ENCODE results near the gene POC1B. TPM values are rescaled to one million over a fixed set of nuclear protein-coding genes. Genes with fewer than 3 reads are reported as not detected.

The POC1B gene
- total RNA-seq, 2 donors from 2014 or later = 11.9 to 30.7 TPM

- no peak for TF ChIP-seq CTCF (IDR thresholded peaks at IDR 0.05)
- Histone ChIP-seq H3K9me3 (no peaks in the 10 kb centered on the region), H3K27ac (no peak overlapping the region), H3K4me1 (ENCODE audit: control insufficient read depth in 1 of 2, low read depth in 2 of 2) (peaks cover 27 to 29% of the 10 kb centered on the region in 2 donors), H3K36me3 (no peaks in the 10 kb centered on the region), H3K27me3 (replicated peaks; ENCODE audit: insufficient read depth) (no peaks in the 10 kb centered on the region), H3K4me3 (no peak overlapping the region)
- ATAC-seq (ENCODE audit: insufficient number of reproducible peaks, low FRiP score, low read depth) (no peak), DNase-seq (ENCODE audit: low spot score) (no peak)
Measured at GRCh38 chr12:89448526-89448925, 77.3 kb downstream of the POC1B start.

DNA sequence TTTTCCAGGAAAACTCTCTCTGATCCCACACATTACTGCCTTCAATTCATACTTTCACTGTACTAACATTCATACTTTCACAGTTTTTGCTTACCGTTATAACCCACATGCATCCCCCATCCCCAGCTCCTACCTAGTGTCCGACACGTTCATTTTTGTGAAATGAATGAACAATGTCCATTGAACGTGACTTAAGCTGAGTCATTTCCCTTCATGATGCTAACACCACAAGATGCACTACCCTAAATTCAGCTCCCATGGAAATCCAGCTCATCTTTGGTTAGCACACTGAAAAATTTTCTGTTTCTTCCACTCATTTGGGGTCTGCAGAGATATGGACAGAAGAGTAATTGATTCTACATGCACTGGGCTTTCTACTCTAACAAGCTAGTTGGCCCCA lies 85.9 kb downstream of the POC1B start:
- Histone ChIP-seq H3K9me3 (no peaks in the 10 kb centered on the region), H3K36me3 (no peaks in the 10 kb centered on the region), H3K4me1 (ENCODE audit: control insufficient read depth in 1 of 2, low read depth in 2 of 2) (no peaks in the 10 kb centered on the region), H3K4me3 (no peak overlapping the region), H3K27ac (no peak overlapping the region), H3K27me3 (replicated peaks; ENCODE audit: insufficient read depth) (no peaks in the 10 kb centered on the region)
- no peak for TF ChIP-seq CTCF (IDR thresholded peaks at IDR 0.05)
- ATAC-seq (ENCODE audit: insufficient number of reproducible peaks, low FRiP score, low read depth) (no peak), DNase-seq (ENCODE audit: low spot score) (no peak)

DNA sequence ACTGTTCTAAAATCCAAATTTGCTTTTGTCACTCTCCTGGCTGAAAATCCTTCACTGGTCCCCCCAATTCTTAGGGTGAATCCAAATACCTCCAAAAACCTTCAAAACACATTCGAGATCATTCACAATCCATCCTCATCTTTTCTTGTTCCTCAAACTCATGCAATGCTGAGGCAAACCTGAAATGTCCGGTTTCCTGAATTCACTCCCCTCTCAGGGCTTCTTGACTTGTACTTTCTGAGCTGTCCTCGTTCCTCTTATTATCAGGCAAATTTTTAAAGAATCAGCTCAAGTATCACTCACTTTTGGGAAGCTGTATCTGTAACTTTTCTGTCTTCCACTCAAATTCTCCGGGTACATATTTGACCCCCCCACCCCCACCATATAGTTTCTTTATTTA lies 88.6 kb downstream of the POC1B start:
- Histone ChIP-seq H3K9me3 (no peaks in the 10 kb centered on the region), H3K36me3 (no peaks in the 10 kb centered on the region), H3K4me1 (ENCODE audit: control insufficient read depth in 1 of 2, low read depth in 2 of 2) (no peaks in the 10 kb centered on the region), H3K27ac (no peak overlapping the region), H3K4me3 (no peak overlapping the region), H3K27me3 (replicated peaks; ENCODE audit: insufficient read depth) (no peaks in the 10 kb centered on the region)
- TF ChIP-seq CTCF (IDR thresholded peaks at IDR 0.05) = no peak
- no peak for ATAC-seq (ENCODE audit: insufficient number of reproducible peaks, low FRiP score, low read depth)
- no peak for DNase-seq (ENCODE audit: low spot score)

DNA sequence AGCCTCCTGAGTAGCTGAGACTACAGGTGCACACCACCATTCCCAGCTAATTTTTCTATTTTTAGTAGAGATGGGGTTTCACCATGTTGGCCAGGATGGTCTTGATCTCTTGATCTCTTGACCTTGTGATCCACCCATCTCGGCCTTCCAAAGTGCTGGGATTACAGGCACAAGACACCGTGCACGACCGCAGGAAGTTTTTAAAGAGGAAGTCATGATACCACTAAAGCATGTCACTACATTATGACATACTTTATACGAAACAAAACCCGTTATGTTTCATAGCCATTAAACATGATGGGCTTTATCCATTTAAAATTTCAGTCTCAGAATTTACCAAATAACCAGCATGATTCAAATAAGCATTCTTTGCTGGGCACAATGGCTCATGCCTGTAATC lies 89.8 kb downstream of the POC1B start:
- ATAC-seq (ENCODE audit: insufficient number of reproducible peaks, low FRiP score, low read depth) (no peak), DNase-seq (ENCODE audit: low spot score) (no peak)
- H3K4me3 ChIP-seq = no peak overlapping the region
- H3K27me3 ChIP-seq (replicated peaks; ENCODE audit: insufficient read depth) = no peaks in the 10 kb centered on the region
- no peak for TF ChIP-seq CTCF (IDR thresholded peaks at IDR 0.05)
- H3K4me1 ChIP-seq (ENCODE audit: control insufficient read depth in 1 of 2, low read depth in 2 of 2) = peaks cover 0 to 4% of the 10 kb centered on the region in 2 donors
- no peak overlapping the region for H3K27ac ChIP-seq
- H3K36me3 ChIP-seq = no peaks in the 10 kb centered on the region
- no peaks in the 10 kb centered on the region for H3K9me3 ChIP-seq

GRCh38 chr12:89433634-89434033 lies 92.2 kb downstream of the POC1B start:
- Histone ChIP-seq H3K4me3 (no peak overlapping the region), H3K27ac (no peak overlapping the region), H3K9me3 (no peaks in the 10 kb centered on the region), H3K36me3 (no peaks in the 10 kb centered on the region), H3K4me1 (ENCODE audit: control insufficient read depth in 1 of 2, low read depth in 2 of 2) (peaks cover 0 to 7% of the 10 kb centered on the region in 2 donors), H3K27me3 (replicated peaks; ENCODE audit: insufficient read depth) (no peaks in the 10 kb centered on the region)
- TF ChIP-seq CTCF (IDR thresholded peaks at IDR 0.05) = no peak
- no peak for ATAC-seq (ENCODE audit: insufficient number of reproducible peaks, low FRiP score, low read depth)
- DNase-seq (ENCODE audit: low spot score) = no peak

Measured in thoracic aorta (tissue), 2 donors.